Measurements from ENCODE around the gene EGFL6. TPM values are rescaled to one million over a fixed set of nuclear protein-coding genes. Genes with fewer than 3 reads are reported as not detected.
"Not testable (repeated sequence)": the region's sequence is repeated elsewhere in the genome, so short reads cannot be mapped to it uniquely, and the experiment has no call there.

EGFL6 gene
- total RNA-seq, 1 donor from 2014 or later, result 2.3 TPM

DNA sequence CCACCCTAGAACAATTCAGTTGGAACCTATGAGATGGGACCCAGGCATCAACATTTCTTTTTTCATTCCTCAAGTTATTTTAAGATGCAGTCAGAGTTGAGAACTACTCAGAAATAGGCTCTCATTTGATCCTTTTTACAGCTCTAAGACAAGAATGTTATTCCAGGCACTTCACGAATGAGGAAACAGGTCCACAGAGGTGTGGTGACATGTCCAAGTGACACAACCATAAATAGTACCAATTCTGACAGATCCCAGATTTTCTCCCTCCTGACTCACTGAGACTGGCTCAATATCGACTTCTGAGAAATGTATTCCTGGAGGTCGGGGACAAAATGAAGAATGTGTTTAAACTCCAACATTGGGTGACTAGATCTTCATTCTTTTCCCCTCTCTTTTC lies 94.6 kb downstream of the EGFL6 start:
- H3K27me3 ChIP-seq (ENCODE audit: control insufficient read depth, insufficient read depth, low read length), result peaks cover 3% of the 10 kb centered on the region
- TF ChIP-seq, protein P1, sequence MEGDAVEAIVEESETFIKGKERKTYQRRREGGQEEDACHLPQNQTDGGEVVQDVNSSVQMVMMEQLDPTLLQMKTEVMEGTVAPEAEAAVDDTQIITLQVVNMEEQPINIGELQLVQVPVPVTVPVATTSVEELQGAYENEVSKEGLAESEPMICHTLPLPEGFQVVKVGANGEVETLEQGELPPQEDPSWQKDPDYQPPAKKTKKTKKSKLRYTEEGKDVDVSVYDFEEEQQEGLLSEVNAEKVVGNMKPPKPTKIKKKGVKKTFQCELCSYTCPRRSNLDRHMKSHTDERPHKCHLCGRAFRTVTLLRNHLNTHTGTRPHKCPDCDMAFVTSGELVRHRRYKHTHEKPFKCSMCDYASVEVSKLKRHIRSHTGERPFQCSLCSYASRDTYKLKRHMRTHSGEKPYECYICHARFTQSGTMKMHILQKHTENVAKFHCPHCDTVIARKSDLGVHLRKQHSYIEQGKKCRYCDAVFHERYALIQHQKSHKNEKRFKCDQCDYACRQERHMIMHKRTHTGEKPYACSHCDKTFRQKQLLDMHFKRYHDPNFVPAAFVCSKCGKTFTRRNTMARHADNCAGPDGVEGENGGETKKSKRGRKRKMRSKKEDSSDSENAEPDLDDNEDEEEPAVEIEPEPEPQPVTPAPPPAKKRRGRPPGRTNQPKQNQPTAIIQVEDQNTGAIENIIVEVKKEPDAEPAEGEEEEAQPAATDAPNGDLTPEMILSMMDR (IDR thresholded peaks at IDR 0.05; ENCODE audit: insufficient read depth, low read length, poor library complexity, severe bottlenecking), result no peak
- DNase-seq (ENCODE audit: low read depth), result no peak
- no peaks in the 10 kb centered on the region for H3K36me3 ChIP-seq (ENCODE audit: control insufficient read depth, insufficient read depth, low read length)
- no peak overlapping the region for H3K4me3 ChIP-seq (ENCODE audit: low read depth, low read length)

DNA sequence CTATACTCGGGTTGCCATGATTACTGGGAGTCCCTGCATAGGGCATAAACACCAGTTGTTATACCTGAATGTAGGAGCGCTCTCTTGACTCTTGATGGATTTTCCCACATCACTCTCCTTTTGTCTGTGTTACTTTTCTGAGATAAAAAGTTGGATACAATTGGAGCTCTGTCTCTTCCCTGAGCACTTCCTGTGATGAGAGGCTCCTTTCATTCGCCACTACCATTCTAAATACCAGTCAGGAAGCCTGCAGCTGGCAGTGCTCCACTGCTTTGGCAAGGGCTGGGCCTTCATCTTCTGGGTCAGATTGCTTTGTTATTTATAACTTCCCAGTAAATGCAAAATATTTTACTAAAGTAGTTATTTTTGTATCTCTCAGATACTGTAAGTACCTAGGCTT lies 97.4 kb downstream of the EGFL6 start:
- Histone ChIP-seq H3K4me3 (ENCODE audit: low read depth, low read length) (no peak overlapping the region), H3K27me3 (ENCODE audit: control insufficient read depth, insufficient read depth, low read length) (peaks cover 3% of the 10 kb centered on the region), H3K36me3 (ENCODE audit: control insufficient read depth, insufficient read depth, low read length) (no peaks in the 10 kb centered on the region)
- DNase-seq (ENCODE audit: low read depth), result no peak
- TF ChIP-seq, protein P1 (IDR thresholded peaks at IDR 0.05; ENCODE audit: insufficient read depth, low read length, poor library complexity, severe bottlenecking), result no peak

DNA sequence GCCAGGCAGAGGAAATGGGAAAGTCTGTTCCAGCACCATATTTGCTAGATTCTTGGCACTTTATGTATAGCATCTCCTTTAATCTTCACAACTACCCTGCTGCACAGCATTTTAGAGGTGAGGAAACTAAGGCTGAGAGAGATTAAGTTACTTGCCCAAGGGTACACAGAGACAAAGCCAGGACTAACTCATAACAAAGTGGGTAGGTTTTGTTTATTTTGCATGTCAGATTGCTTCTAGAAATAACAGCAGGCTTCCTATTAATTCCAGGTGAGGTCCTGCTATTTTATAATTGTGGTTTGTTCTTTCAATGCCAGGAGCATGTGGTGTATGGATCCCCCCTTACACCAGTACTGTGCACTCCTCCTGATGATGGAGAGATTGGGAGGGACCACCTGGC lies 98.5 kb downstream of the EGFL6 start:
- Histone ChIP-seq H3K27me3 (ENCODE audit: control insufficient read depth, insufficient read depth, low read length) (peaks cover 3% of the 10 kb centered on the region), H3K36me3 (ENCODE audit: control insufficient read depth, insufficient read depth, low read length) (no peaks in the 10 kb centered on the region), H3K4me3 (ENCODE audit: low read depth, low read length) (no peak overlapping the region)
- no peak for DNase-seq (ENCODE audit: low read depth)
- TF ChIP-seq, protein P1 (IDR thresholded peaks at IDR 0.05; ENCODE audit: insufficient read depth, low read length, poor library complexity, severe bottlenecking), result no peak

DNA sequence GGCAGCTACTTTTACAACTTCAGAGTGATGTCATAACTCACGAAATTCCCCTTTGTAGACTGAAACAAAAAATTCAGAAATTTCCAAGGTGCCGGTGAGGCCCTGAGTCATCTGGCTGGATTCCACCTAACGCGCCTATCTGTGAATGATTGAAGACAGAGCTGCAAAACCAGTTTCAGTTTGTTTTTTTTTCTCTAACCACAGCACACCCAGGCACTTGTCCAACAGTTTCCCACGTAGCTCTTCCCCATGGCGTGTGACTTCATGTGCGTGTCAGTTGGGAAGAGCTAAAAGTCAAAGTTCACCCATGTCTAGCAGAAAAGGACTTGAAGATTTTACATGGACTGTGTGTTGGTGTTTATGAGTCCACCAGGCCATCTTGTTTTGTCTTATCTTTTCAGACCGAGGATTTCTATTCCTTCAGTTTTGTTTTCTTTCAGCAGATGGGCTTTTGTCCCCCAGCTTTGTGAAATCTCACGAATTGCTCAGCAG lies 99.9 kb downstream of the EGFL6 start:
- H3K4me3 ChIP-seq (ENCODE audit: low read depth, low read length), result no peak overlapping the region
- peak; percentile 96 for DNase-seq (ENCODE audit: low read depth)

DNA sequence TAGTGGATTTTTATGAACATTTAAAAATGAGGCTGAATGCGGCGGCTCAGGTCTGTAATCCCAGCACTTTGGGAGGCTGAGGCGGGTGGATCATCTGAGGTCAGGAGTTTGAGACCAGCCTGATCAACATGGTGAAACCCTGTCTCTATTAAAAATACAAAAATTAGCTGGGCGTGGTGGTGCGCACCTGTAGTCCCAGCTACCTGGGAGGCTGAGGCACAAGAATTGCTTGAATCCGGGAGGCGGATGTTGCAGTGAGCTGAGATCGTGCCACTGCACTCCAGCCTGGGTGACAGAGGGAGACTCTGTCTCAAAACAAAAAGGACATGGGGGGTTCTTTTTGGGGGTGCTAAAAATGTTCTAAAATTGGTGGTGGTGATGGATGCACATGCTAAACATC lies 100.4 kb downstream of the EGFL6 start:
- H3K27me3 ChIP-seq (ENCODE audit: control insufficient read depth, insufficient read depth, low read length); H3K36me3 ChIP-seq (ENCODE audit: control insufficient read depth, insufficient read depth, low read length); H3K4me3 ChIP-seq (ENCODE audit: low read depth, low read length); DNase-seq (ENCODE audit: low read depth): not testable (repeated sequence)

More for the DNA sequence above, 99.9 kb downstream of the EGFL6 start:
- TF ChIP-seq, protein P1 (IDR thresholded peaks at IDR 0.05; ENCODE audit: insufficient read depth, low read length, poor library complexity, severe bottlenecking), result no peak
- H3K27me3 ChIP-seq (ENCODE audit: control insufficient read depth, insufficient read depth, low read length), result peaks cover 3% of the 10 kb centered on the region
- no peaks in the 10 kb centered on the region for H3K36me3 ChIP-seq (ENCODE audit: control insufficient read depth, insufficient read depth, low read length)

- TF ChIP-seq, protein P1 (IDR thresholded peaks at IDR 0.05; ENCODE audit: insufficient read depth, low read length, poor library complexity, severe bottlenecking), result no peak
- Histone ChIP-seq H3K27me3 (ENCODE audit: control insufficient read depth, insufficient read depth, low read length) (peaks cover 3% of the 10 kb centered on the region), H3K36me3 (ENCODE audit: control insufficient read depth, insufficient read depth, low read length) (no peaks in the 10 kb centered on the region), H3K4me3 (ENCODE audit: low read depth, low read length) (no peak overlapping the region)
- no peak for DNase-seq (ENCODE audit: low read depth)
These were observed 100.8 kb downstream of the EGFL6 start for GRCh38 chrX:13670197-13670596.

All from kidney epithelial cell (primary cell).